Stimulated activated CD4-positive, alpha-beta T cell treated with anti-CD3 and anti-CD28 coated beads, Interleukin-4, amount 100 ng/mL, for 4 hours (primary cell): Measurements from ENCODE around the gene MED15.
"Not testable (repeated sequence)": the region's sequence is repeated elsewhere in the genome, so short reads cannot be mapped to it uniquely, and the experiment has no call there.

ENCODE experiments used
- DNase-seq, 2 experiments: peaks; one replicate each; pipeline ENCODE4 v3.0.0-alpha.2; 2020

MED15 gene

GRCh38 chr22:20533095-20533878 lies 25.9 kb downstream of the MED15 start:
- no peak for DNase-seq

- no peak for DNase-seq
Measured at GRCh38 chr22:20533879-20534265, 26.5 kb downstream of the MED15 start.

- no peak for DNase-seq
Measured at GRCh38 chr22:20536590-20537324, 29.3 kb downstream of the MED15 start.

GRCh38 chr22:20537325-20537756 lies 29.9 kb downstream of the MED15 start:
- DNase-seq: no peak

GRCh38 chr22:20537983-20538382 lies 30.6 kb downstream of the MED15 start:
- DNase-seq: no peak

GRCh38 chr22:20538875-20539274 lies 31.5 kb downstream of the MED15 start:
- DNase-seq: not testable (repeated sequence)

- DNase-seq: no peak
Measured at GRCh38 chr22:20542055-20542454, 34.6 kb downstream of the MED15 start.

- DNase-seq: no peak
Measured at GRCh38 chr22:20542736-20543135, 35.3 kb downstream of the MED15 start.

- not testable (repeated sequence) for DNase-seq
Measured at GRCh38 chr22:20545318-20545634, 37.9 kb downstream of the MED15 start.

GRCh38 chr22:20545681-20546521 lies 38.5 kb downstream of the MED15 start:
- no peak for DNase-seq

GRCh38 chr22:20546541-20546950 lies 39.1 kb downstream of the MED15 start:
- no peak for DNase-seq

GRCh38 chr22:20547029-20547428 lies 39.6 kb downstream of the MED15 start:
- DNase-seq: no peak

- no peak for DNase-seq
Measured at GRCh38 chr22:20548806-20549205, 41.4 kb downstream of the MED15 start.

- peak in 1 of 2 experiments; percentile 45 for DNase-seq
Measured at GRCh38 chr22:20549232-20549841, 41.9 kb downstream of the MED15 start.

- DNase-seq: no peak
Measured at GRCh38 chr22:20550057-20550817, 42.8 kb downstream of the MED15 start.

GRCh38 chr22:20550851-20551744 lies 43.7 kb downstream of the MED15 start:
- peak; percentile 48 to 50 for DNase-seq

- peak in 1 of 2 experiments; percentile 30 for DNase-seq
Measured at GRCh38 chr22:20551805-20552442, 44.5 kb downstream of the MED15 start.

- no peak for DNase-seq
Measured at GRCh38 chr22:20552443-20553401, 45.3 kb downstream of the MED15 start.
